D341Med (cell line): ENCODE results near the gene NDUFB7.

Source experiments
- DNase-seq: peaks from one replicate; pipeline ENCODE4 v3.0.0; 2012; ENCODE audit warnings: low spot score

NDUFB7 gene

GRCh38 chr19:14520543-14520942 is 51.3 kb downstream of the NDUFB7 start:
- DNase-seq: no peak

GRCh38 chr19:14519860-14520407 is 51.9 kb downstream of the NDUFB7 start:
- DNase-seq: no peak

- DNase-seq: no peak
These were observed 52.5 kb downstream of the NDUFB7 start for GRCh38 chr19:14519245-14519859.

GRCh38 chr19:14517840-14518505 is 53.9 kb downstream of the NDUFB7 start, which contains the start of gene DNAJB1:
TSS of gene DNAJB1 (minus strand) at chr19:14518397. CDS start at chr19:14518349, 48 bp downstream.
- DNase-seq: peak; percentile 86

GRCh38 chr19:14517446-14517839 is 54.4 kb downstream of the NDUFB7 start:
- no peak for DNase-seq

GRCh38 chr19:14516746-14517438 is 55.0 kb downstream of the NDUFB7 start:
- no peak for DNase-seq
